NCI-H1092 treated with DMSO at 0.1 percent for 48 hours (cell line): ENCODE results near the gene C1GALT1.
"Not testable (repeated sequence)": the region's sequence is repeated elsewhere in the genome, so short reads cannot be mapped to it uniquely, and the experiment has no call there.

Experiments used
- DNase-seq: peaks from one replicate; lab custom pipeline; 2025; lab: John Stamatoyannopoulos, UW

The C1GALT1 gene

DNA sequence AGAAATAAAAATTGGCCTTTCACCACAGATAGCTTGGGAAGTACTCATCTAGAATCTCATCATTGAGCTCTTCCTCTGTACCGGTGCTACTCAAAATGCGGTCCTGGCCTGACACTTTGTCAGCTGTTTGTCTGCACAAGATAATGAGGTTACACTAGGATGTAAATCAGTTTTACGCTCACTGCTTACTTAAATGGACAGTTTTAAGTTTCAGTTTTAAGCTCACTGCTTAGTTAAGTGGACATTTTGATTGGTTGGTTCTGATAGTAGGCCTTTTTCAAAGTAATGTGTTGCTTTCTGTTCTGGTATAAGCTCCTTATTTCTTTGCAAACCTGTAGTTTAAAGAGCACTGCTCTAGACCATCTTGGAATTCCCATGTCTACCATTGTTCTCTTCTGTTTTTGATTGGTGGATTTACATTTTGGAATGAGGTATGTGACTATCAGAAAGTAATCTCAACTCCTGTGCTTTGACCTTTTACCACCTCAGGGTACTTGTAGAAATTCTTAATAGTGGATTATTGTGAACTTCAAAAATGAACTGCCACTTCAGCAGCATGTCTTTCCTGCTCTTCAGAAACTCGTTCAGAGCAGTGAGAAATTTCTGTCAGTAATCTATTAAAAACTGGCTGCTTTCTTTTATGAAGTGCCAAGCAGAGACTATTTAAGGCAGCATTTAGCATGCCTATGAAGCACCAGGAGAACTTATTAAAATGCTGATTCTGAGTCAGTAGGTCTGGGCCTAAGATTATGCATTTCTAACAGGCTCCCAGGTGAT lies 55.0 kb downstream of the C1GALT1 start:
- DNase-seq: no peak

DNA sequence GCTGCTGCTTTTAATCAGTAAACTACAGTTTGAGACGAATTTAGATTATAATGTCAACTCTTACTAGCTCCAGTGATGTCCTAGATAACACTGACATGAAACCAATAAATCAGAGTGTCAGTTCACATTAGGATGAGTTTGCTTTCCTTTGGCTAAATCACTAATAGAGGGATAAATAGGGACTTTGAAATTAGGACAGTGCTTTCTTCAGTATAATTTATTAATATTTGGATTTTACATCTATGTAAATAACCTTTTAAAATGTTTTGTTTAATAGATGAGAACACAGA lies 55.6 kb downstream of the C1GALT1 start:
- DNase-seq: no peak

DNA sequence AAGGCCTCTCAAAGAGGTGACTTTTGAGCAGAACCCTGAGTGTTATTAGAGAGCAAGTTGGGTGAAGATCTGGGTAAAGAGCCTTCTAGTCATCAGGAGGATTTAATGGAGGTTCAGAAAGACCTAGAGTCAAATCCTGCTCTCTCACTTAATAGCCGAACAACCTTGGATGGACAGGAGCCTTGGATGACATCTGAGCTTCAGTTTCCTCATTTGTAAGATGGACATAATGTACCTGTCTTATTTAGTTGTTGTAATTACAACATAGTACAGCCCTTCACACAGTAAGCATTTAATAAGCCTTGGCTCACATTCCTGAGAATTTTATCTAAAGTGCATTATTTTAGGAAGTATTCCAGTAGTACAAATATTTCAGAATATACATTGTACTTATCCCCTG lies 57.0 kb downstream of the C1GALT1 start:
- DNase-seq: no peak

DNA sequence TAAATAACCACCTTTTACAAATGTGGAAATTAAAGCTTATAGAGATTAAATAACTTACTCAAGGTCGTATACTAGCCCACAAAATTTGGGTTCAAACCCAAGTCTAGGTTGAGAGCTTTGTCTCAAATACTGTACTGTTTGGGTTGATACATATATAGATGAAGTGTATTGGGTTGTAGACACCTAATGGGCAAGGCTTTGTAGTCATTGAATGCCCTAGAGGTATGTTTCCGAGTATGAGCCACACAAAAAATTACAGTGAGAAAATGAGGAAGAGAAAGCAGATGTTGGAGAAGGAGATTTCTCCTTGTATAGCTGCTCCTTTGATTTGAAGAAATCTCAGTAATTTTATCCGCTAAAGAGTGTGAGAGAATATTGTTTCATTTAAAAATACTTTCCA lies 60.6 kb downstream of the C1GALT1 start:
- no peak for DNase-seq

DNA sequence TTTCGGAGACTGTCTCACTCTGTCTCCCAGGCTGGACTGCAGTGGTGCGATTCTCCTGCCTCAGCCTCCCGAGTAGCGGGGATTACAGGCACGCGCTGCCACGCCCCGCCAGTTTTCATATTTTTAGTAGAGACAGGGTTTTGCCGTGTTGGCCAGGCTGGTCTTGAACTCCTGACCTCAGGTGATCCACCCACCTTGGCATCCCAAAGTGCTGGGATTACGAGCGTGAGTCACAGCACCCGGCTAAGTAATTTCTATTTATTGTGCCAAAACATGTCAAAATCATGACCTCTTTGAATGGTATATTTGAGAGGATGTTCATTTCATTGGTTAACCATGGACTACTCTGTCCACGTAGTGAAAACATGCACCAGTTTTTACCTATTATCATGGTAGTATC lies 62.9 kb downstream of the C1GALT1 start:
- not testable (repeated sequence) for DNase-seq

DNA sequence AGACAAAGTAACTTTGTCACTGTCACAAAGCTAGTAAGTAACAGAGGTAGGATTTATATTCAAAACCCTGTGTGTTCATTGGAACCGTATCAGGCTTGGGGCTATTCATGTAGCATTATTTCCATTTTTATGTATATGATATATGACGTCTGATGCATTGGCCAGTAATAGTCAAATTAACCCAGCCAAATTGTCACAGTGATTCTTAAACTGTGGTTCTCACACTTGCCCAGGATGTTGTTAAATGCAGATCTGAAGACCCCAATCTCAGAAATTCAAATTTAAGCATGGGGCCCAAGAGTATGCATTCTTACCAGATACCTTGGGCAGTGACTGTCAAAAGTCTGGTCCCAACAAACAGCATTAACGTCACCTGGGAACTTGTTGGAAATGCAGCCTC lies 63.9 kb downstream of the C1GALT1 start:
- DNase-seq: no peak

DNA sequence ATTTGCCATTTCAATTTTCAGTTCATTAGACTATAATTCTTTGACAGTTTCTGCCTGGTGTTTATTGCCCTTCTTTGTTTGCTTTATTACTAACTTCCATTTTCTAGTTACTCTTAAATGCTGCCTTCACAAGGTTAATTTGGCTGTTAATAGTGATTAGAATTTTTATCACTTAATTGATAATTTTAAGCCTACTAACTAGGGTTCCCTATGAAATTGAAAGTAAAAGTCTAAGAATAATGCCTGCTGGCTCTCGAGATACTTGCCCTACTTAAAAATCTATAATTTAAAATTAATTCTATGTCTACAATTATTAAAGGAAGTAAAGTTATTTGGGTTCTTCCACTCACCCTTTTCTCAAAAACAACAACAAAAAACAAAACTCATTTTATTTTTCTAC lies 65.3 kb downstream of the C1GALT1 start:
- no peak for DNase-seq

DNA sequence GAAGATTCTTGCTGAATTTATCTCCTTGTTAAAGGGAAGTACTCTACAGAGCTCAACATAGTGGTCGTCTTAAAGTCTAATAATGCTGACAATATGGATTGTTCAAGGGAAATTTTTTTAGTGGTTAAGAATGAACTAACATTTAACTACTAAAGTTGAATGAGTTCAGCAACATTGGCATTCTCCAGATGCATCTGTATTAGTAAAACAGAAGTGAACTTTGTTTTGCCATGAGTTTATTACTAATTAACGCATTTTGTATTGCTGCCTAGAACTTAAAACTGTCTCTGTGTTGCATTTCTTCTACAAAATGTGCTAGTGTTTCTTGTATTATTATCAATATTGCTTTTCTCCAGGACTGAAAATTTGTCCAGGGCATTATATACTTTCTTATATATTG lies 67.5 kb downstream of the C1GALT1 start:
- DNase-seq: no peak

DNA sequence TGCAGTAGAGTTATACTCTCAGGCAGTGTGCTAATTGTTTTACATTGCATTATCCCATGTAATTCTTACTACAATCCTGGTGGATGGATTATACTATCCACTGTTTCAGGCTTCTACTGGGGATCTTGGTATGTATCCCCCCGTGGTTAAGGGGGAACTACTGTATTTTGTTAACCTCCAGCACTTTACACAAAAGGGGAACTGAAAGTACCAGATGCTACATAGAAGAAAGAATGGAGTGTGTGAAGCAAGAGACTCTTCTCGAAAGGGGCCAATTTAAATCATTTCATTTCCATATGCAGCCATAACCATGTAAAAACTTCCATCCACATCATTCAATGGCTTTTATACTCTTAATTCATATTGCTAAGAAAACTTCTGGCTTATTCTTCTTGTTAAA lies 69.4 kb downstream of the C1GALT1 start:
- no peak for DNase-seq

DNA sequence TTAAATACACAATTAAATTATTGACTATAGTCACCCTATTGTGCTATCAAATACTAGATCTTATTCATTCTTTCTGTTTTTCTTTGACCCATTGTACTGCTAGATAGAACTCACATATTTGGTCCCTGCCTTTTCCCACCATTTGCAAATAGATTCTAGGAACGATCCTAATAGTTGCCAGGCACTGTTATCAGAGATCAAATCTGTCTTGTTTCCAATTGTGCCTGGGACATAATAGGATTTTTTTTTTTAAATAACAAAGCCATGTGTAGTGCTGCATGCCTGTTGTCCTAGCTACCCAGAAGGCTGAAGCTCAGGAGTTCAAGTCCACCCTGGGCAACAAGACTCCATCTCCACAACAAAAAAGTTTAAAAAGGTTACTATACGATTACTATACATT lies 72.0 kb downstream of the C1GALT1 start:
- no peak for DNase-seq

DNA sequence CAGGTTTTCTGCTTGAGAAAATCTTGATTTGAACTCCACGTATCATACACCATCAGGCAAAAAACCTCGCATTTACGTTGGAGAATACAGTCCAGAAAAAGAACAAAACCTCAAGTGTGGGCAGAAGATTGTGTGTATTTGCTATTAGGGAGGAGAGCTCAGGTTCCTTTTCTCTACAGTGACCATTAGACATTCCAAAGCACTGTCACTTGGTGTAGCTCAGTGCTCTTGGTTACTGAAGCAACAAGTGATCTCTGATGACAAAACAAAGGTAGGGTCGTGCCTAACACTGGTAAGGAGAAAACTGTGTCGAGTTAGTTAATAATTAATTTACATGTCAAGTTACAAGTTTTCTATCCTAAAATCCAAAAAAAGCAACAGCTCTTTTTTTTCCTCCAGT lies 72.6 kb downstream of the C1GALT1 start:
- DNase-seq: no peak

DNA sequence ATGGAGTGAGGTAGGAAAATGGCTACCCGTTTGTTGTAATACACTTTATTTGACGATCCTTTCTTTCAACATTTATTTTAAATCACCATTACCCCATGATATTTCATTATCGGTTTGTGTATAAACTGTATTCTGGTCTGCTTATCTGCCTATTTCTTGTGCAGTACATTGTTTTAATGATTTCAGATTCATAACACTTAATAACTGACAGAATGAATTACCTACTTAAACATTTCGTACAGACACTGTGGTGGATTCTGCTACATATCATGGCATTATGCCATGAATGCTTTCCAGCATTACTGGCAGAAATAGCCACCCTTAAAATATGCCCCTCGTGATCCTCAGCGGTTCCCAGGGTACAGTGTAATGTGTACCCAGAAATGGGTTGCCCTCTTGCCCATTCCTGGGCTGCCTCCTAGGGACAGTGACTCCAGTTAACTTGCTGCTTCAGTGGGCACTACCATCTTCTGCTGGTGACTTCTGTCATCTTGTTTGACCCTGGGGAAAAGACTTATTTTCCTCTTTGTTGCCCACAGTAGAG lies 74.5 kb downstream of the C1GALT1 start:
- DNase-seq: no peak

DNA sequence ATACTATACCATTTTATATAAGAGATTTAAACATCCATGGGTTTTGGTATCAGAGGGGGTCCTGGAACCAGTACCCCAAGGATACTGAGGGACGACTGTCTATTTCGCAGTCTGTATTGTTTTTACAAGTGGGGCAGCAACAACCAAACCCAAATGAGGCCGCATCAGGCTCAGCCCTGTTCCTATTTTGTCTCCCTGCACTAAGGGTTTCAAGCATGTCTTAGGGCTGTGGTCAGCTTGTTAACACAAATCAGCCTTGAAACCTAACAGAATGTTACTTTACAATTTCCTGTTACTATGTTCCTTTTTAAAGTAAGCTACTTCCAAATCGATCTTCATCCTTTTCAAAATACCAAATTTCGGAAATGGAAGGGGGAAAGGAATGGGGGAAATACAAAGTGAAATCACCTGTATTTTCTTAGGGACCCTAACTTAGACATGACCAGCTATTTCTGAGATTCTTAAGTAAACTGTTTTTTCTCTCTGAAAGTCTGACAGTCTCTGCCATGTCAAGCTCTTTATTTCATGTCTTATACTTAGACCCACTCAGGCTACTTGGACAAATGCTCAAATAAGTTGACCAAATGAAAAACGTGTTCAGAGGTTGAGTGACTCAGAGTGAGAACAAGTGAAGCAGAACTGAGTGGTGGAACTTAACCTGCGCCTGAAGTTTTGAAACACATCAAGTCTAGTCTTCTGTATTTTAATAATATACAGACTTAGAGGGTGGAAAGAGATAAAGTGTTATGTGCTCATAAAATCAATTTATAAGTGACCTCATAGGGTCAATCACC lies 75.8 kb downstream of the C1GALT1 start:
- no peak for DNase-seq

DNA sequence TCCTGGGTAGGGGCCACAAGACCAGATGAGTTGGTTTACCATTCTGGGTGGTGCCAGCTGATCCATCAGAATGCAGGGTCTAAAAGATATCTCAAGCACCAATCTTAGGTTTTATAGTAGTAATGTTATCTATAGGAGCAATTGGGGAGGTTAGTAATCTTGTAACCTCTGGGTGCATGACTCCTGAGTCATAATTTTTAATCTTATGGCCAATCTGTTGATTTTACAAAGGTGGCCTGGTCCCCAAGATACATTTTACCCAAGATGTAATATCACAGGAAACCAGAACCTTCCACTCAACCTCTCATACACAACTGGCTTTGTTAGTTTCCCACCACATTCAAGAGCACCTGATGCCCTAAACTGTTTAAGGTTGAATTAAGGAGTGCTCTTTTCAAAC lies 79.5 kb downstream of the C1GALT1 start:
- DNase-seq: no peak

DNA sequence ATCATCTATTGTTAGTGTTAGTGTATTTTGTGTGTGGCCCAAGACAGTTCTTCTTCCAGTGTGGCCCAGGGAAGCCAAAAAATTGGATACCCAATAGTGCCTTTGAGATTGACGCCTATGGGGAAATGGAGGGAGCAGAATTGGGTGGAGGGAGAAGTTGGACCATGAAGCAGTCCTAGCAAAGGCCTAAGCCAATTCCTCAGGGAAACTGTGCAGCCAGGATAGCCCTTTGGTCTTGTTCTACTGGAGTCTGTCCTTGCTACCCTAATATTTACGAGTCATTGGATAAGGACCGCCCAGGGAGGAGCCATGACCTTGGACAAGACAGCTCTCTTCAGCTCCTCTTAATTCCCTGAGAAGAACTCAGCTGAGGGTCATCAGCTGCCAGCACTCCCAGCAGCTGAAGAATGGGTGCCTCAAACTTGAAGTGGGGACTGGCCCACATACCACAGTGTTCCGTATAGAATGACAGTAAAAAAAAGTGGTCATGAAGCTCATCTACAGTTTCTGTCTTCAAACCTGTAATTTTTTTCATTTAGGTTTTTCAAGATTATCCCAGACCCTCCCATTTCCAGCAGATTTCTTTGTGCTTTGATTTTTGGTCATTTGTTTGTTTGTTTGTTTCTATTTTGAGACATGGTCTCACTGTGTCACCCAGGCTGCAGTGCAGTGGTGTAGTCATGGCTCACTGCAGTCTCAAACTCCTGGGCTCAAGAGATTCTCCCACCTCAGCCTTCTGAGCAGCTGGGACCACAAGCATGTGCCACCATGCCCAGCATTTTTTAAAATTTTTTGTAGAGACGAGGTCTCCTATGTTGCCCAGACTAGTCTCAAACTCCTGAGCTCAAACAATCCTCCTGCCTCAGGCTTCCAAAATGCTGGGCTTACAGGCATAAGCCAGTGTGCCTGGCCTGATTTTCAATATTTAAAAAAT lies 81.2 kb downstream of the C1GALT1 start:
- no peak for DNase-seq

DNA sequence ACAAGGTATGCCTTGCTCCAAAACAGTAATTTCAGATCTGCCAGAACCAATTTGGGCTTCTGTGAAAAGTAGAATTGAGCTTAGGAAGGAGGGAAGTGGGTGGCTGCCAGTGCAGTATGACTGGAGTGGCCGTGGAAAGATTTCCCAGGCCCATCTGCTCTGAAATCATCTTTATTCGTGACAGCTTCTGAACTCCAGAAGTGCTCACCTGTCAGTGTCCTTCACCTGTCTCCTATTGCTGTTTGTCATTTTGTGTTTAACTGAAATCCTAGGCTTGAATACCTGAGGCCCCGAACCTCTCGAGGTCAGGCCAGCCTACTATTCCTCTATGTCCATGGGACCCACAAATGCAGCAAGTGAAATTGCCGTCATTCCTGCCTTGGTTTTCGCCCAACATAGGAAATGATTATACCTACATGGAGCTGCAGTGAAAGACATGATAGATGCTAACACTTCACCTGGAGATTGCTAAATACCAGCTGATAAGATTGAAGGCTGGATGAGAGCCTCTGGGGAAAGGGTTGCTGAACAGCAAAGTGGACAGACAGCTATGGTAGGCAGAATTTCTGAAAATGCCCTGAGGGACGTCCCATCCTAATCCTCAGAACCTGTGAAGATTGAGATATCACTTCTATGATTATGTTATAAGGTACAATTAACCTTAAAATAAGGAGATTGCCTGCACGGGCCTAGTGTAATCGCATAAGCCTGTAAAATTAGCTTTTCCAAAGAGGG lies 82.1 kb downstream of the C1GALT1 start:
- no peak for DNase-seq

DNA sequence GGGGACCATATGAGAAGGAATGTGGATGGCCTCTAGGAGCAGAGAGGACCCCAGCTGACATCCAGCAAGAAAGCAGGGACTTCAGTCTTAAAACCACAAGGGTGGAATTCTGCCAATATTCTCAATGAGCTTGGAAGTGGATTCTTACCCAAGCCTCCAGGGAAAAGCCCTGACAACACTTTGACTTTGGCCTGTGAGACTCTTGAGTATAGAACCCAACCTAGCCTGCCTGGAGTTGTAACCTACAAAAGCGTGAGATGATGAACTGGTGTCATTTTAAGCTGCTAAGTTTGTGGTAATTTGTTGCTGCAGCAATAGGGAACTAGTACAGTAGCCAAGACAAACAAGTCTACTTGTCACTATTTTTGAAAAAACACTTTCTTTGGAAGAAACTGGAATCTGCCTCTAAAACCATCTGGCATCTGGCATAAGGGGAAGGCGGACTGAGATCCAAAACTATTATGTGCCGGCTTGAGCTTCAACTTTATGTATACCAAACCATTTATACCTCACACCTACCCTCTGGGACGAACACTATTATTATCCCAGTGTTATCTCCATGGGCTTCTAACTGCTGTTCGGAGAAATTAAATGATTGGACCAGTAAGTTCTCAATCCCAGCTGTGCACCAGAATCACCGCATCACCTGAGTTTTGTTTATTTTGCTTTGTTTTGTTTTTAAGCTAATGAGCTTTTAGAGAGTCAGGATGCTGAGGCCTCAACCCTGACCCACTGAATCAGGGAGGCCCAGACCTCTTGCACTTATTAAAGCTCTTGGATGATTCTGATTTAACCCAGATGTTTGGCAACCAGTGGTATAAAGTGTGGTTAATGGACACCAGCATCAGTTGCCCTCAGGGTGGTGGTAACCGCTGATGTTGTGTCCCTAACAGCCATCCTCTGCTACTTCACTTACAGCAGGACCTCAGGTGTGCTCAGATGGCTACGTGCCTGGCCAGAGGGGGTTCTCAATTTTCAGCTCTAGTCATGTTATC lies 83.0 kb downstream of the C1GALT1 start:
- DNase-seq: no peak

DNA sequence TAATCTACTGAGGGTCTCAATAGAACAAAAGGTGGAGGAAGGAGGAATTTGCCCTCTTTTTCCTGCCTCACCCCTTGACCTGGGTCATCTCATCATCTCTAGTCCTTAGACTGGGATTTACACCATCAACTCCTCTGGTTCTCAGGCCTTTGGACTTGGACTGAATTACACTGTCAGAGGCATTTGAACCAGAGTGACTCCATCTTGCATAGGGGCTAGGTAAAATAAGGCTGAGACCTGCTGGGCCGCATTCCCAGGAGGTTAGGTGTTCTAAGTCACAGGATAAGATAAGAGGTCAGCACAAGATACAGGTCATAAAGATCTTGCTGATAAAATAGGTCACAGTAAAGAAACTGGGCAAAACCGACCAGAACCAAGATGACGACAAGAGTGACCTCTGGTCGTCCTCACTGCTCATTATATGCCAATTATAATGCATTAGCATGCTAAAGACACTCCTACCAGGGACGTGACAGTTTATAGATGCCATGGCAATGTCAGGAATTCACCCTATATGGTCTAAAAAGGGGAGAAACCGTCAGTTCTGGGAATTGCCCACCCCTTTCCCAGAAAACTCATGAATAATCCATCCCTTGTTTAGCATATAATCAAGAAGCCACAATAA lies 84.0 kb downstream of the C1GALT1 start:
- DNase-seq: no peak

DNA sequence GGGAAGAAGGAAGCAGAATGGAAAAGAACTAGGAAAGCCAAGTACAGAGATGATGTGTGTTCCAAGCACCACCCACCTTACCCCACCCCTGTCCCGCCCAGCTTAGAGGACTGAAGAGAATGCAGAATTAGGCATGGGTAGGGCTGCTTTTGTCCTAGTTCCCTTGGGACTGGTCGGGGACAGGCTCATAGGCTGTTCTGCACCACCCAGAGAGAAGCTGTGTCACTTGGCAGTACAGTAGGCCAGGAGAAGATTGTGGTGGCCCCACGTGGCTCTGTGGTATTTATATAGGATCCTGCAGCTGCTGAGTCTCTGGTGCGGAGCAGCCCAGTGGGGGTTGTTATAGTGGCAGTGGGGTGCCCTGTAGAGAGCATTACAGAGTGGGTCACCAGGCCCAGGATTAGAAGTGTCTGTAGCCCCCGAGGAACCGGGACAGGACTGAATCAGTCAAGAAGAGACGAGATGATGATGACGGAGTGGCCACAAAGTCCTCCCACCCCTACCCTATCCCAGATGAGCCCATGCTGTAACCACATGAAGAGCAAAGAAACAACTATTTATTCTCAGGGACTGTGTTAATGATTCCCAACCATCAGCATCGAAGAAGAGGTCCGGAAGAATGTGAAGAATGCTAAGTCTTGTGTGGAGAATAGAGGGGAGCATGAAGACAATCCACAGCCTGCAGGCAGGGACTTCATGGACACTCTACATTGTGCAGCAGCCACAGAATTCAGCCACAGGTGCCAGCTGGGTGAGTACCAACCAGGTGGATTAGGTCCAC lies 88.9 kb downstream of the C1GALT1 start:
- no peak for DNase-seq
